Stimulated activated CD4-positive, alpha-beta T cell treated with anti-CD3 and anti-CD28 coated beads, Interleukin-4, amount 100 ng/mL, for 24 hours (primary cell): Measurements from ENCODE around the gene MAGEB5.
"Not testable (repeated sequence)": the region's sequence is repeated elsewhere in the genome, so short reads cannot be mapped to it uniquely, and the experiment has no call there.

Experiments
- DNase-seq: peaks from one replicate; pipeline ENCODE4 v3.0.0-alpha.2; 2020

MAGEB5 gene, protein sequence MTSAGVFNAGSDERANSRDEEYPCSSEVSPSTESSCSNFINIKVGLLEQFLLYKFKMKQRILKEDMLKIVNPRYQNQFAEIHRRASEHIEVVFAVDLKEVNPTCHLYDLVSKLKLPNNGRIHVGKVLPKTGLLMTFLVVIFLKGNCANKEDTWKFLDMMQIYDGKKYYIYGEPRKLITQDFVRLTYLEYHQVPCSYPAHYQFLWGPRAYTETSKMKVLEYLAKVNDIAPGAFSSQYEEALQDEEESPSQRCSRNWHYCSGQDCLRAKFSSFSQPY

DNA sequence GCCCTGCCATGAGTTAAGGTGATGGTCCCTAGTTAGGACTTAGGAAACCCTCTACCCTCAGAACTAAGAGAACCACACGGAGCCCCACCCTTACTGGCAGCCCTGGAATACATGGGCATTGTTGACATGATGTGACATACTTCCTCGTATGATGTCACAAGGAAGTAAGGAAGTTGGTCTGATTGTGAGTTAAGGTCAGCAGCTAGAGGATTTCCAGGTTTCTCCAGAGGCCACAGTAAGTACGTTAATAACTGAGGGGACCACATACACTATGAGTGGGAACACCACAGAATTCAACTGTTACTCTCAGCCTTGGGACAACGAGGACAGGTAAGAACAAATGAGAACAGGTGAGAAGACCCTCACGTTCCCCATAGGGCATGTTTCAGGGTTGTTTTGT, at the start of gene MAGEB5:
Gene MAGEB5, plus strand, starts transcription at position 301 of the 400 bp plus-strand sequence. CDS start 1,133 bp downstream, outside the sequence.
- no peak for DNase-seq

DNA sequence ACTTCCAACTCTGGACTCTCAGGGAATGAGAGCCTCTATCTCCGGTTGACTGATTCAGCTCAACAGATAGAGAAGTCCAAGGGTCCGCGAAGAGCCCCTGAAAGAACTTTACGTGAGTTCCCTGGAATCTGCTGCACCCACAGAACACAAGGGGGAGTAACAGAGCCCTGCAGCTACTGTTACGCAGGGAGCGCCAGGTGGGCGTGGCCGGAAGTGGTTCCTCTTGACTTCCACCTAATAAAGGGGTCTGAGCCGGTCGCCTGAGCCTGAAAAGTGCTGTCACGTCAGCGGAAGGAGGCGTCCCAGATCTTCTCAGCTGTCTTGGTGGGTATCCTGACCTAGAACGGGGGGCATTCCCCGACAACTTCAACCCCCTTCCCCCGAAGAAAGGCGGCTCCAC, 23.8 kb upstream of the MAGEB5 start, which contains the start of gene MAGEB6:
Gene MAGEB6, plus strand, starts transcription at position 237 of the 400 bp plus-strand sequence. CDS start 1,407 bp downstream, outside the sequence.
- DNase-seq: no peak

DNA sequence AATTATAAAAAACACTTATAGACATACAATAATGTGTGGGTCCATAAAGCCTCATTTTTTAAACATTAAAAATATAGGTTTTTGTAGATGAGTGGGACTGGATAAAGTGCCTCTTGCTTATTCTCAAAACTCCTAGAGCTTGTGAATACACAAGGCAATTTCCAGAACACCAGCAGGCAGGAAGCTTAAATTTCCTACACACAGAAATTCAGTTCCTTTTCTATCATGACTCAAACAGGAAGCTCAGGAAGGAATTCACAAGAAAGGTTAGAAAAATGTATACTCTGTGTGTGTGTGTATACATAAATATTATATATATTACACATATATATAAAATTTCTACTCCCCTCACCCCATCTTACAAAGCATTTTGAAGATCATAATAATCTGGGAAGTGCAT, 12.4 kb upstream of the MAGEB5 start:
- DNase-seq: no peak

DNA sequence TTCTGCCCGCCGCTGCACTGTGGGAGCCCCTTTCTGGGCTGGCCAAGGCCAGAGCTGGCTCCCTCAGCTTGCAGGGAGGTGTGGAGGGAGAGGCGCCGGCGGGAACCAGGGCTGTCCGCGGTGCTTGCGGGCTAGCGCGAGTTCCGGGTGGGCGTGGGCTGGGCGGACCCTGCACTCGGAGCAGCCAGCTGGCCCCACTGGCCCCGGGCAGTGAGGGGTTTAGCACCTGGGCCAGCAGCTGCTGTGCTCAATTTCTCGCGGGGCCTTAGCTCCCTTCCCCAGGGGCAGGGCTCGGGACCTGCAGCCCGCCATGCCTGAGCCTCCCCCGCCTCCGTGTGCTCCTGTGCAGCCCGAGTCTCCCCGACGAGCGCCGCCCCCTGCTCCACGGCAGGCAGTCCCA, 11.3 kb upstream of the MAGEB5 start:
- DNase-seq: not testable (repeated sequence)

DNA sequence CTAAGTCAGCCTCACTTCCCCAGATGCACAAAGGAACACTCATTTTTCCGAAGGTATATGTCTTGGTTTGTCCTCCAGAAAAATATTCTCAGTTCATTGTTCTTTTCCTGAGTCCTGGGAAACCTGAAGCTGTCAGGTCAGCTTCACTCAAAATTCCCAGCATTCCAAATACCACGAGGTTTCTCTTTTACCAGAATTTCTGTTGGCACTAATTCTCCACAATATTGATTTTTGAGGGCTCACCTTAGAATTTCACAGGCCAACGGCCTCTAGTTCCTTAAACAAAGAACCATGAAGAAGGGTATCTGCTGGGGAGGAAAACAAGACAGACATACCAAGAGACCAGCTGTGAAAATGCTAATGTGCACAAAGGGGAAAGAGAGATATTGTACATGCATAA, 8.0 kb upstream of the MAGEB5 start:
- no peak for DNase-seq

DNA sequence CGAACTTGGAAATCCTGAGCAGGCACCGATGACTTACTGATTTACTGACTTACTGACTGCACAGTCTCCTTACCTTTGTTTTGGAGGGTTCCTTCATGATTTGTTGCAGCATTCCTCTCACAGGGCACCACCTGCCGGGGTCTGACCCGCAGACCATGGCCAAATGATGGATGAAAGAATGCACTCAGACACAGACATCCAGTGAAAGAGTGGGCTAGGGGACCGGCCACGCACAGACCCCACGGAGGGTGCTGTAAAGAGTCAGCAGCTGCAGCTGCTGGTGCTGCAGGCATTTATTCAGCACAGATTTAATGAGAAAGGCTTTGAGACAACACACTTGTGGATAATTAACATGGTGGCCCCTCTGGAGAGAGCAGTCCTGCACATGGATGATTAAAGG, 3.4 kb downstream of the MAGEB5 start:
- no peak for DNase-seq

DNA sequence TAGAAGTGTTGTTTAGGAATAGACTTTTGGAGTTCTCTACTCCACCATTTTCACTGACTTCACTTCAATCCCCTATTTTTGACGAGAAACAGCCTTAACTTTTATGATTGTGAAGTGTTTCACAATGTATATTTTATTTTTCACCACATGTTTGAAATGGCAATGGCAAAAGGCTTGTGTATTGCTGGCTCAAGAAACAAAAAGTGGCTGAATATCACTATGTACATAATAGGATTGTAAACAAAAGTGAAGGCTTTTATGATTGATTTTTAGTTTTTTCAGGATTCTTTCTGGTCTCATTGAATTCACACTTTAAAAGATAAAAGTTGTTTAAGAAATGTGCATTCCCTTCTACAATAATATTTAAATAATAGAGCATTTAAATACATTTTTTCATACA, 18.2 kb downstream of the MAGEB5 start:
- DNase-seq: no peak

DNA sequence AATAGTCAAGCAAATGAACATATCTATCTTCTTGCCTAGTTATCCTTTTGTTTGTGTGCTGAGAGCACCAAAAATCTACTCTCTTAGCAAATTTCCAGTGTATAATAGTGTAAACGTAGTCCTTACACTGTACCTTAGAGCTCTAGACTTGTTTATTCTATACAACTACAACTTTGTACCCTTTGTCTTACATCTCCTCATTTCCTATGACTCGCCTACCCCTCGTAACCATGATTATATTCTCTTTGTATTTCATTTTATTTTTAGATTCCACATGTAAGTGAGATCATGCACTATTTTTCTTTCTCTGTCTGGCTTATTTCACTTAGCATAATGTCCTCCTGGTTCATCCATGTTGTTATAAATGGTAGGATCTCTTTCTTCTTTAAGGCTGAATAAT, 37.6 kb downstream of the MAGEB5 start:
- no peak for DNase-seq

DNA sequence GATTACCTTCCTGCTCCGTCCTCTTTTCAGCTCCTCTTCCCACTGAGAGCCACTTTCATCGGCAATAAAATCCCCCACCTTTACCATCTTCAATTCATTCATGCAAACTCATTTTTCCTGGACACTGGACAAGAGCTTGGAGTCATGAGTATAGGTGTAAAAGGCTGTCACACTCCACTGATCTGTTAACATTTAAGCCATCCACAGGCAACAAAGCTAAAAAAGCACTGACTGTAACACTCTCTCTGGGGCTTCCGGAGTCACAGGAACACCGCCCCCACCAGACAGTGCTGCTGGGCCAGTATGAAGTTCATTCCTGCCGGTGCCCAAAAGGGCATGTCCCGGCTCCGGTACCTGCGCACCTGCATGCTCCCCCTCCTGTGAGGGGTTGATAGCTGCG, 38.5 kb downstream of the MAGEB5 start:
- no peak for DNase-seq

DNA sequence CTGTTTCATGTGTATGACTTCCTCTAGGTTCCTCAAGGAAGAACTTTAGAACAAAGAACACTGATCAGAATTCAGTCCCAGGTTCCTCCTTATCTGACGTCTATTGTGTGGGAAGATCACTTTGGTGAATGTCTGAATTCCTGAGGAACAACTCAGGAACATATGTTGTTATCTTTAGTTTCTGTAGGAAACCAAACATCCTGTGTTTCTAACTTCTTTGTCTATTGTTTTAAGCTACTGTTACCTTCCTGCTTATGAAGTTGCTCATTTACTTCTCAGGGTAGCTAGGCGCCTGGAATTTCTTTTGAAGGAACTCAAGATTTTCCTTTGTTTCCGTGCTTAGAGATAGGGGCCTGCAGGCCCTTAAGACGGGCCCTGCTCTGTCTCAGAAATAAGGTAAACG, 46.2 kb downstream of the MAGEB5 start:
- no peak for DNase-seq
